Measurements from ENCODE around the gene PRKAB1.

Gene PRKAB1

GRCh38 chr12:119666226-119666795 lies 1.6 kb upstream of the PRKAB1 start:
- no peak for DNase-seq (ENCODE audit: extremely low read depth, insufficient read length)
- no peak for TF ChIP-seq CTCF (IDR thresholded peaks at IDR 0.05; ENCODE audit: insufficient read depth, low read length, poor library complexity, severe bottlenecking)

DNA sequence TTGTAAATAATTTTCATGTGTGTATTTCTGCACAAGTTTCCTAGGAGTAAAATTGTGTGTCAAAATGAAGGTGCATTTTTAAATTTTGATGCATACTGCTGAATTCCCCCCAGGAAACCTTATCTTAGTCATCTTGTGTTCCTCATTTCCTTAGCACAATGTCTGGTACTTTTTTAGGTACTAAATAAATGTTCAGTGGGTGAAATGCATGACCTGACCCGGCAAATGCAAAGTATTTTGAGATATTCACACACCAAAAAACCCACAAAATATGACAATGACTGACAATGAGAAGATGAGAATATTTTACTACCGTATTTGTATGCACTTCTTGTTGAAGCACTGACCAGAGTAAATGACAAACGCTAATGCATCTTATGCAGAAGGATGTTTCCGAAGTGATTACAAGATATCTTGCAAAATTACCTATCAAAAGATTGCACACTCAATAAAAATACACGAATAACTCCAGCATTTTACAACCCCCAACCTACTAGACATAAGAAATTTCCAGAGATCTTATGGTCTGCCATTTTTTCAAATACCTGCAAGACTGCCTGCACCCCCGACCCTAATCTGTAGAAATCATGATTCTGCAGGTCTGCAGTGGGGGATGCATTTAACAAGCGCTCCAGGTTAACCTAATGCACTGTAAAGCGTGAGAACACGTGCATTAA lies 895 bp upstream of the PRKAB1 start:
- no peaks in the 10 kb centered on the region for H3K27me3 ChIP-seq (replicated peaks; ENCODE audit: control insufficient read depth, insufficient read depth, low read length)
- H3K4me3 ChIP-seq (replicated peaks; ENCODE audit: low read depth, low read length), result peak overlapping the region; percentile 57
- no peak for TF ChIP-seq CTCF (IDR thresholded peaks at IDR 0.05; ENCODE audit: insufficient read depth, low read length, poor library complexity, severe bottlenecking)
- no peaks in the 10 kb centered on the region; the same call in 1 of the 2 replicates for H3K36me3 ChIP-seq (ENCODE audit: control insufficient read depth, insufficient read depth, low read length)
- peak; percentile 63 for DNase-seq (ENCODE audit: extremely low read depth, insufficient read length)

More at GRCh38 chr12:119666226-119666795, 1.6 kb upstream of the PRKAB1 start:
- Histone ChIP-seq H3K36me3 (ENCODE audit: control insufficient read depth, insufficient read depth, low read length) (no peaks in the 10 kb centered on the region; the same call in 1 of the 2 replicates), H3K27me3 (replicated peaks; ENCODE audit: control insufficient read depth, insufficient read depth, low read length) (no peaks in the 10 kb centered on the region), H3K4me3 (replicated peaks; ENCODE audit: low read depth, low read length) (no peak overlapping the region)

DNA sequence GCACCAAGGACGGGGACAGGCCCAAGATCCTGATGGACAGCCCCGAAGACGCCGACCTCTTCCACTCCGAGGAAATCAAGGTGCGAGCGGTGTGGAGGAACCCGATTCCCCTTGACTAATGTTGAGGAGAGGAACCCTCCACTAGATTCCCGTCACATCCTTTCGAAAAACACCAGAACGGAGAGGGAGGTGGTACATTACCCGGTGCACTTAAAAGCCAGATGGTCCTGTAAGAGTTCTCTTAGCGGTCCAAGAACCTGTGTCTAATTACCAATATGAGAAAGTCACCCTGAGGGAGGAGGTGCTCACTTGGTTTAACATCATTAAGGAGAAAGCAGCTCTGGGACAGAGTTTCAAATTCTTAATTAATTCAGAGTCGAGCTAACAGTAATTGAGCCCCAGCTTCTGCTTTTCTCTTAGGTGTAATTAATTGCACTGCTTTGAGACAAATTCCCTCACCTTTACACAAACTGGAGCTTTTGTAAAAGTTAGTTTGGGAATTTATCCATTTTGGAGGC lies 450 bp downstream of the PRKAB1 start:
- Histone ChIP-seq H3K4me3 (replicated peaks; ENCODE audit: low read depth, low read length) (peak overlapping the region; percentile 97), H3K36me3 (ENCODE audit: control insufficient read depth, insufficient read depth, low read length) (peaks cover 3% of the 10 kb centered on the region), H3K27me3 (replicated peaks; ENCODE audit: control insufficient read depth, insufficient read depth, low read length) (no peaks in the 10 kb centered on the region)
- no peak for TF ChIP-seq CTCF (IDR thresholded peaks at IDR 0.05; ENCODE audit: insufficient read depth, low read length, poor library complexity, severe bottlenecking)
- no peak for DNase-seq (ENCODE audit: extremely low read depth, insufficient read length)

DNA sequence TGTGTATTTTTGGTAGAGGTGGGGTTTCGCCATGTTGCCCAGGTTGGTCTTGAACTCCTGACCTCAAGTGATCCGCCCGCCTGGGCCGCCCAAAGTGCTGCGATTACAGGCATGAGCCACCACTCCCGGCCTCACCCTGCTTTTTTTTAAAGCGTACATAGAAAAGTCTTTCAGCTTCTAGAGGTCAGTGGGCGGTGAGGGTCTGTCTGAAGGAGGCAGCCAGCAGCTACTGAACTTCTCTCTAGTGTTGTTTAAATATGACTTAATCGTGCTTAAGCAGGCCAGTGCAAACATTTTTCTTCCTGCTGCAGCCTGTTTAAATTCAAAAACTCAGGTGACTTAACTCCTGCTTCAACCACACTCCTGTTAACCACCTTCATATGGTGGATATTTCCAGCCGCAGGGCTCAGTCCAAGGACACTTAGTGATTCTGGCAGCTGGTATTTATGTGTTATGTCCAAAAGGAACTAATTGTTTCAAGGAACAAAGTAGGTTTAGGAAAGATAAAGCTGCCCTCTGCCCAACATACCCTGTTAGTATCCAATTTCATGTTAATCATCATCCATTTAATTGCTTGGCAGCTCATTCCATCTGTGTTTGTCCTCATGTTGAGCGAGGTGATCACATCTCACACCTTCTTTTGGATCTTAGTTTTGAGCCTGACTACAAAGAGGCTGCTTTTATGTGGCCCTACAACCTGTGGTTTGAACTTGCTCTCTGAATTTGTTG lies 2.0 kb downstream of the PRKAB1 start:
- no peak for DNase-seq (ENCODE audit: extremely low read depth, insufficient read length)
- Histone ChIP-seq H3K36me3 (ENCODE audit: control insufficient read depth, insufficient read depth, low read length) (peaks cover 15% of the 10 kb centered on the region), H3K27me3 (replicated peaks; ENCODE audit: control insufficient read depth, insufficient read depth, low read length) (no peaks in the 10 kb centered on the region), H3K4me3 (replicated peaks; ENCODE audit: low read depth, low read length) (peak overlapping the region; percentile 61)
- TF ChIP-seq CTCF (IDR thresholded peaks at IDR 0.05; ENCODE audit: insufficient read depth, low read length, poor library complexity, severe bottlenecking), result no peak

- no peak for TF ChIP-seq CTCF (IDR thresholded peaks at IDR 0.05; ENCODE audit: insufficient read depth, low read length, poor library complexity, severe bottlenecking)
- no peak for DNase-seq (ENCODE audit: extremely low read depth, insufficient read length)
- no peaks in the 10 kb centered on the region for H3K27me3 ChIP-seq (replicated peaks; ENCODE audit: control insufficient read depth, insufficient read depth, low read length)
- H3K36me3 ChIP-seq (ENCODE audit: control insufficient read depth, insufficient read depth, low read length), result peaks cover 19% of the 10 kb centered on the region
- peak overlapping the region; percentile 61; the same call in 1 of the 2 replicates for H3K4me3 ChIP-seq (replicated peaks; ENCODE audit: low read depth, low read length)
Measured at GRCh38 chr12:119671070-119671469, 3.1 kb downstream of the PRKAB1 start.
